ENCODE measurements around the gene SP6.

SP6 gene

GRCh38 chr17:47808036-47808829, 42.7 kb downstream of the SP6 start:
- Mint-ChIP-seq H3K36me3 (ENCODE audit: low read depth) (peaks cover 46% of the 10 kb centered on the region), H3K4me1 (ENCODE audit: low read depth) (peaks cover 14% of the 10 kb centered on the region), H3K27ac (no peak overlapping the region), H3K9me3 (no peaks in the 10 kb centered on the region), H3K27me3 (no peaks in the 10 kb centered on the region), H3K4me3 (no peak overlapping the region)

DNA sequence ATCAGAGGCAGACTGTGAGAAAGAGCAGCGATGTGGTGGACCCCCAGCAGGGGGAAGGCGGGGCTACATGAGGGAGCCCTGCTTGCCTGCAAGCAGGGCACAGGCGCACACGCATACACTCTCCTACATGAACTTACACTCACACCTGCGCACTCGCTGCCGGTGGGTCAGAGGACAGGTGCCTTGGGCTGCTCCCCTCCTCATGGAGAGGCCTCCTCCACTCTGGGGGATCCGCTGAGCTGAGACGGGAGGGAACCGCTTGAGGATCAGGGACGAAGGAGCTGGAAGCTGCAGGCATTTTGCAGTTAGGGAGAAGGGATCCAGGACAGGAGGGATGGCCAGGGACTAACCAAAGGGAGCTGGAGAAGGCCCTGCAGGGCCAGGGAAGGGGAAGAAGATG, 43.5 kb downstream of the SP6 start:
- no peak overlapping the region for H3K27ac Mint-ChIP-seq

DNA sequence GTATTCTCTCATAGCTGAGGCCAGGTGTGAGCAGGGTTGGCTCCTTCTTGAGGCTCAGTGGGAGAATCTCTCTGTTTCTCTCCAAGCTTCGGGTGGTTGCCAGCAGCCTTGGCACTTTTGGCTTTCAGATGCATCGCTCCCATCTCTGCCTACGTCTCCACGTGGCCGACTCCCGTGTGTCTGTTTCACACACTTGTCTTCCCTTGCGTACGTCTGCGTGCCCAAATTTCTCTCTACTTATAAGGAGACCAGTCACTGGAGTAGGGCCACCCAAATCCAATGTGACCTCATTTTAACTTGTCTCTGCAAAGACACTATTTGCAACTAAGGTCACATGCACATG, 44.1 kb downstream of the SP6 start:
- H3K36me3 Mint-ChIP-seq (ENCODE audit: low read depth): peaks cover 32% of the 10 kb centered on the region
- no peak overlapping the region for H3K4me3 Mint-ChIP-seq
- no peak overlapping the region for H3K27ac Mint-ChIP-seq
- no peaks in the 10 kb centered on the region for H3K9me3 Mint-ChIP-seq
- no peaks in the 10 kb centered on the region for H3K27me3 Mint-ChIP-seq
- H3K4me1 Mint-ChIP-seq (ENCODE audit: low read depth): peaks cover 14% of the 10 kb centered on the region

More for the DNA sequence above, 43.5 kb downstream of the SP6 start:
- no peak overlapping the region for H3K4me3 Mint-ChIP-seq
- peaks cover 14% of the 10 kb centered on the region for H3K4me1 Mint-ChIP-seq (ENCODE audit: low read depth)
- H3K27me3 Mint-ChIP-seq: no peaks in the 10 kb centered on the region
- H3K36me3 Mint-ChIP-seq (ENCODE audit: low read depth): peaks cover 38% of the 10 kb centered on the region
- H3K9me3 Mint-ChIP-seq: no peaks in the 10 kb centered on the region

- Mint-ChIP-seq H3K27ac (no peak overlapping the region), H3K9me3 (no peaks in the 10 kb centered on the region), H3K4me1 (ENCODE audit: low read depth) (peaks cover 8% of the 10 kb centered on the region), H3K36me3 (ENCODE audit: low read depth) (peaks cover 26% of the 10 kb centered on the region), H3K27me3 (no peaks in the 10 kb centered on the region), H3K4me3 (no peak overlapping the region)
Measured at GRCh38 chr17:47806026-47806912, 44.7 kb downstream of the SP6 start.

- peaks cover 14% of the 10 kb centered on the region for H3K36me3 Mint-ChIP-seq (ENCODE audit: low read depth)
- H3K9me3 Mint-ChIP-seq: no peaks in the 10 kb centered on the region
- H3K4me3 Mint-ChIP-seq: no peak overlapping the region
- H3K27ac Mint-ChIP-seq: no peak overlapping the region
- no peaks in the 10 kb centered on the region for H3K4me1 Mint-ChIP-seq (ENCODE audit: low read depth)
- no peaks in the 10 kb centered on the region for H3K27me3 Mint-ChIP-seq
Measured at GRCh38 chr17:47804461-47804860, 46.5 kb downstream of the SP6 start.

DNA sequence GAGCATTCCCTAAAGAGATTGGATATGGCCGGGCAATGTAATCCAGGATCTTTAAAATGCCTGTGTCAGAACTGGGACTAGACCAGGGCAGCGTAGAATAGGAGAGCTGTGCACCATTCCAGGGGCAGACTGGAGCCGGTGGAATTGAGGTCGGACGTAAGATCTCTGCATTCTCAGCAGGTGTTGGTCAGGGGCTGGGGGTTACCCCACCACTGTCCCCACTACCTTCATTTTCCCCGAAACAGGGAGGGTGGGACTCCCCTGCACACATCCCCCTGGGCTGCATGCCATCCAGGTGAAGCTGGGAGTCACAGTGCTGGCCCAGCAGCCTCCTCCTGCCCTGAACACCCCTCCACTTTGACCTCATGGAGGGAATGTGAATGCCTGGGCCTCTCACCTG, 47.2 kb downstream of the SP6 start:
- no peaks in the 10 kb centered on the region for H3K4me1 Mint-ChIP-seq (ENCODE audit: low read depth)
- no peak overlapping the region for H3K27ac Mint-ChIP-seq
- H3K27me3 Mint-ChIP-seq: no peaks in the 10 kb centered on the region
- peaks cover 11% of the 10 kb centered on the region for H3K36me3 Mint-ChIP-seq (ENCODE audit: low read depth)
- H3K4me3 Mint-ChIP-seq: no peak overlapping the region
- no peaks in the 10 kb centered on the region for H3K9me3 Mint-ChIP-seq

- Mint-ChIP-seq H3K36me3 (ENCODE audit: low read depth) (peaks cover 11% of the 10 kb centered on the region), H3K9me3 (no peaks in the 10 kb centered on the region), H3K4me3 (no peak overlapping the region), H3K27ac (no peak overlapping the region), H3K27me3 (no peaks in the 10 kb centered on the region), H3K4me1 (ENCODE audit: low read depth) (no peaks in the 10 kb centered on the region)
Measured at GRCh38 chr17:47803201-47803600, 47.8 kb downstream of the SP6 start.

DNA sequence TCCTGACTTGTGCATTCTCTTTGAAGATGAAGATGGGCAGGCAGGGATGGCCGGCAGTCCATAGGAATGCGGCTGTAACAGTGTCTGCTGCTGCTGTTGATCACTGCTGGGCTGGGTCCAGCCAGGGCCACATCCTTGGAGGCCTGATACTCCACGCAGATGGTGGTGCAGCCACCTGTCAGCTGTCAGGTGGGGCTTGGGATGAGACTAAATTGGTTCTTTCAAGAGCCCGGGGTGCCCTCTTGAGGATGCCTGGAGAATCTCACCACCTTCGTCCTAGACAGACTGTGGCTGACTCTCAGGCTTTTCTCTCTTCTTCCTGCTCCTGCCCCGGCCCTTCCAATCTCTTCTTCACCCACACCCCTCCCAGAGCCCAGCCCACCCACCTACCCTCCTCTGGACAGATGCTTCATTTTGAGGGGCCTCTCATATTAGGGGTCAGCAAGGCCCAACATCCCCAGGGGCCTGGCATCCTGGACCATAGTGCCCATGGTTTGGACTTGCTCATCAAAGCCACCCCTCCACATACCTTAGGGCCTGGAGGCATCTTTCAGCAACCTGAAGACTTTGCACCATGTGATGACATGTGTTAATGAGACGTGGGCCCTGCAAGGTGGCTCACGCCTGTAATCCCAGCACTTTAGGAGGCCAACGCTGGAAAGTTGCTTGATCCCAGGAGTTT, 48.5 kb downstream of the SP6 start:
- H3K4me3 Mint-ChIP-seq: no peak overlapping the region
- no peaks in the 10 kb centered on the region for H3K4me1 Mint-ChIP-seq (ENCODE audit: low read depth)
- H3K9me3 Mint-ChIP-seq: no peaks in the 10 kb centered on the region
- H3K36me3 Mint-ChIP-seq (ENCODE audit: low read depth): peaks cover 7% of the 10 kb centered on the region
- no peak overlapping the region for H3K27ac Mint-ChIP-seq
- H3K27me3 Mint-ChIP-seq: peaks cover 2% of the 10 kb centered on the region

- Mint-ChIP-seq H3K27me3 (peaks cover 5% of the 10 kb centered on the region), H3K4me1 (ENCODE audit: low read depth) (no peaks in the 10 kb centered on the region), H3K9me3 (no peaks in the 10 kb centered on the region), H3K4me3 (no peak overlapping the region), H3K36me3 (ENCODE audit: low read depth) (peaks cover 1% of the 10 kb centered on the region), H3K27ac (no peak overlapping the region)
Measured at GRCh38 chr17:47801906-47802305, 49.1 kb downstream of the SP6 start.

GRCh38 chr17:47801176-47801765, 49.7 kb downstream of the SP6 start:
- Mint-ChIP-seq H3K9me3 (no peaks in the 10 kb centered on the region), H3K4me1 (ENCODE audit: low read depth) (no peaks in the 10 kb centered on the region), H3K4me3 (no peak overlapping the region), H3K36me3 (ENCODE audit: low read depth) (no peaks in the 10 kb centered on the region), H3K27ac (no peak overlapping the region), H3K27me3 (peaks cover 5% of the 10 kb centered on the region)

- Mint-ChIP-seq H3K4me1 (ENCODE audit: low read depth) (no peaks in the 10 kb centered on the region), H3K27ac (no peak overlapping the region), H3K4me3 (no peak overlapping the region), H3K27me3 (peaks cover 5% of the 10 kb centered on the region), H3K9me3 (no peaks in the 10 kb centered on the region), H3K36me3 (ENCODE audit: low read depth) (no peaks in the 10 kb centered on the region)
Measured at GRCh38 chr17:47800686-47801085, 50.3 kb downstream of the SP6 start.

DNA sequence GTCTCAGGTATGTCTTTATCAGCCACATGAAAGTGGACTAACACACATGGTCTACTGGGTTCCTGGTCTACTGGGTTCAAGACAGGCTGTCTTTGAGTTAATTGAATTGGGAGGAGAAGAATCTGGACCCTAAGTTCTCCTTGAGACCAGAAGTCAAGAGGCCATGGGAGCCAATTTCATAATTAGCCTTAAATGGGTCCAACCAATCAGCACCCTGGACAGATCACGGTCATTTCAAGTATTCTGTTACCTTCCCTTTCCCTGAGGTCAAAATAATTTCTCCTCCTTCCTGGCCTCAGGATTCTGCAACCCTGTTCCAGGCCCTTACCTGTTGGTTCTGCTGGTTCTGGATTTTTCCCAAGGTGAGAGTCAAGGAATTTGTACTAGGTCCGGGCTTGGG, 53.2 kb downstream of the SP6 start:
- no peak overlapping the region for H3K27ac Mint-ChIP-seq
- no peak overlapping the region for H3K4me3 Mint-ChIP-seq
- no peaks in the 10 kb centered on the region for H3K36me3 Mint-ChIP-seq (ENCODE audit: low read depth)
- H3K4me1 Mint-ChIP-seq (ENCODE audit: low read depth): no peaks in the 10 kb centered on the region
- H3K27me3 Mint-ChIP-seq: peaks cover 21% of the 10 kb centered on the region
- H3K9me3 Mint-ChIP-seq: no peaks in the 10 kb centered on the region
